HepG2 (cell line): Measurements from ENCODE around the gene TCF7L2. TPM values are rescaled to one million over a fixed set of nuclear protein-coding genes. Genes with fewer than 3 reads are reported as not detected.

Source experiments
- ATAC-seq: fragments of 200-7000 bp; cut with Tn5 transposase; 3 replicates; pipeline ENCODE4 v1.9.1; 2020; ENCODE audit warnings: mild to moderate bottlenecking, moderate library complexity
- BruUV-seq: library from RNA; stranded (reverse); fragments of 400-500 nt; replicated peaks from 2 replicates; lab custom pipeline; 2021; lab: Mats Ljungman, UMichigan
- CTCF ChIA-PET: fragments of 300-600 bp; formaldehyde crosslinking; extraction: SDS; loops from one replicate; lab custom pipeline; 2021; ENCODE audit warnings: low total read pairs, inconsistent platforms, low intra/inter-chr PET ratio; lab: Yijun Ruan, JAX
- POLR2A ChIA-PET: fragments of 350-600 bp; sonication (Branson Sonifier 250); formaldehyde crosslinking; loops from one replicate; lab custom pipeline; 2020; ENCODE audit warnings: antibody characterized with exemption, inconsistent platforms; lab: Yijun Ruan, JAX
- DNase-seq: peaks from one replicate; pipeline ENCODE4 v3.0.0-alpha.2; 2015; ENCODE audit warnings: low spot score
- FAIRE-seq: peaks from 3 replicates; lab custom pipeline; 2011; peaks lifted over from hg19 to GRCh38; lab: Jason Lieb, UNC
- H2AFZ ChIP-seq: one replicate; pipeline ENCODE4 v1.6.1; 2011; ENCODE audit warnings: low read length, inconsistent platforms
- H3K27ac ChIP-seq: fragments of 300-600 bp; 3 replicates; pipeline ENCODE4 v1.8.0; 2011; ENCODE audit warnings: mixed run types, mild to moderate bottlenecking, mixed read lengths, low read length, inconsistent platforms; ENCODE audit not compliant: insufficient read depth; ENCODE audit errors: extremely low read length
- H3K27me3 ChIP-seq, 2 experiments: fragments of 200-600 bp in 1 of 2; 2 replicates in 1 of 2; 3 replicates in 1 of 2; pipeline versions ENCODE4 v1.6.0 to v1.8.0; 2011; ENCODE audit warnings: low read length in 2 of 2, mild to moderate bottlenecking in 2 of 2, moderate library complexity in 2 of 2, inconsistent platforms in 1 of 2; ENCODE audit not compliant: insufficient read depth in 2 of 2, control insufficient read depth in 1 of 2
- H3K36me3 ChIP-seq, 2 experiments: fragments of 200-600 bp in 1 of 2; replicated peaks in 1 of 2; 2 replicates in 1 of 2; 3 replicates in 1 of 2; pipeline versions ENCODE4 v1.5.1 to v1.8.0; 2011; ENCODE audit warnings: low read length in 2 of 2, inconsistent platforms in 1 of 2; ENCODE audit not compliant: insufficient read depth in 2 of 2, control insufficient read depth in 1 of 2
- H3K4me1 ChIP-seq: 2 replicates; pipeline ENCODE4 v1.5.1; 2012; ENCODE audit warnings: low read length, inconsistent platforms; ENCODE audit not compliant: insufficient read depth
- H3K4me2 ChIP-seq: 2 replicates; pipeline ENCODE4 v1.6.0; 2011; ENCODE audit warnings: low read depth, low read length, inconsistent platforms
- H3K4me3 ChIP-seq, 3 experiments: fragments of 200-600 bp in 1 of 3; sonication (generic), shearing (Covaris generic) in 1 of 3; replicated peaks in 1 of 3; 2 replicates each; pipeline ENCODE4 v1.5.1; 2011 to 2016; ENCODE audit warnings: low read length in 3 of 3, inconsistent platforms in 2 of 3, low read depth in 2 of 3, mild to moderate bottlenecking in 2 of 3, control low read depth in 1 of 3, mixed read lengths in 1 of 3; ENCODE audit not compliant: insufficient read depth in 1 of 3
- H3K79me2 ChIP-seq: one replicate; pipeline ENCODE4 v1.6.1; 2011; ENCODE audit warnings: low read length, inconsistent platforms; ENCODE audit not compliant: insufficient read depth
- H3K9ac ChIP-seq: 2 replicates; pipeline ENCODE4 v1.6.0; 2011; ENCODE audit warnings: mild to moderate bottlenecking, low read depth, low read length, inconsistent platforms; ENCODE audit not compliant: insufficient read depth
- H3K9me3 ChIP-seq: 2 replicates; pipeline ENCODE4 v1.5.1; 2012; ENCODE audit warnings: mild to moderate bottlenecking, low read length
- H4K20me1 ChIP-seq: 2 replicates; pipeline ENCODE4 v1.6.0; 2011; ENCODE audit warnings: inconsistent platforms, mild to moderate bottlenecking, low read length, moderate library complexity; ENCODE audit not compliant: insufficient read depth
- AGO2 ChIP-seq: fragments of 200-400 bp; formaldehyde crosslinking; optimal IDR thresholded peaks from 2 replicates; pipeline ENCODE3; 2017; ENCODE audit warnings: mild to moderate bottlenecking, low read depth, low read length, moderate library complexity
- WGBS: methylation state at CpG from one replicate; pipeline ENCODE4 v1.1.6; 2017; ENCODE audit warnings: low lambda C conversion rate; 5-methylcytosine and 5-hydroxymethylcytosine counted together
- in situ Hi-C: cut with HindIII; loops from 2 replicates; pipeline ENCODE4 v1.10.0; 2017; ENCODE audit warnings: low pct_unique_long_range_greater_than_20kb; ENCODE audit not compliant: extremely low pct_ligation_motif_present
- intact Hi-C: fragments of 100-400 bp; cut with micrococcal nuclease; formaldehyde crosslinking; loops from one replicate; pipeline ENCODE4 v1.10.0; 2022; ENCODE audit not compliant: unreplicated experiment
- polyA plus RNA-seq, 8 experiments: library from polyadenylated mRNA; depleted of rRNA in 3 of 8; stranded (reverse) in 7 of 8; unstranded in 1 of 8; fragments of >200 nt; fragmentation: Illumina TruSeq in 4 of 8; extraction: Trizol in 4 of 8; gene quantifications; 2 replicates each; pipeline versions ENCODE4 v1.2.1 to v1.2.3, GENCODE V29; 2011 to 2016; ENCODE audit warnings: low read depth in 4 of 8, missing spikeins in 1 of 8, mixed read lengths in 1 of 8; ENCODE audit not compliant: insufficient read depth in 1 of 8
- total RNA-seq, 5 experiments: library from RNA; depleted of rRNA; stranded (reverse); fragments of >200 nt; fragmentation: Illumina TruSeq; extraction: Trizol; gene quantifications; 2 replicates each; pipeline ENCODE4 v1.2.3, GENCODE V29; 2016; ENCODE audit warnings: low read depth in 1 of 5
- TF ChIP-seq, protein P1 (sequence below): sonication (generic); formaldehyde crosslinking; IDR thresholded peaks from 2 replicates; pipeline ENCODE4 v1.4.0; 2020; ENCODE audit warnings: missing genetic modification reagents
- TF ChIP-seq, protein P2 (sequence below): sonication (generic); formaldehyde crosslinking; IDR thresholded peaks from 2 replicates; pipeline ENCODE4 v1.5.0; 2020; ENCODE audit warnings: mild to moderate bottlenecking, low read depth, missing genetic modification reagents, borderline replicate concordance

Gene TCF7L2
- total and polyA plus RNA-seq, 2 of the 13 experiments (the other 11 are each of a cell fraction or from before 2014, with no cell fraction given), result 3.9 to 13.7 TPM

DNA sequence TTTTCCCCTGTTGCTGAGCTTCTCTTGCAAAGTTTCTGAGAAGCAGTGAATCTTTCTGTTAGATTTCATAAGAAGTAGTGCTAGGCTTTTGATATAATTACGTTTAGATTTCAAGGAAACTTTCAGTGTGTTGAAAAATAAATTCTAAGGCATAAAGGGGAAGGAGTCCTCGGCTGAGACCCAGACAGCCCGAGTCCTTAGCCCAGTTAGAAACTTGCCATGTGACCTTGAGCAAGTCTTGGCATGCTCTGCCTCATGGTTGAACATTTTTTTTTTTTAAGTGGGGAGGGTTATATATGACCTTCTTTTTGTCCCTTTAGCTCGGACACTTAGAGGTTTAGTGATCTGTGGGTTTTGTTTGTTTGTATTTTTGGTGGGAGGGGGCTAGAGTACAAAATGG lies 117.5 kb downstream of the TCF7L2 start (continued):
- TF ChIP-seq, protein P1, sequence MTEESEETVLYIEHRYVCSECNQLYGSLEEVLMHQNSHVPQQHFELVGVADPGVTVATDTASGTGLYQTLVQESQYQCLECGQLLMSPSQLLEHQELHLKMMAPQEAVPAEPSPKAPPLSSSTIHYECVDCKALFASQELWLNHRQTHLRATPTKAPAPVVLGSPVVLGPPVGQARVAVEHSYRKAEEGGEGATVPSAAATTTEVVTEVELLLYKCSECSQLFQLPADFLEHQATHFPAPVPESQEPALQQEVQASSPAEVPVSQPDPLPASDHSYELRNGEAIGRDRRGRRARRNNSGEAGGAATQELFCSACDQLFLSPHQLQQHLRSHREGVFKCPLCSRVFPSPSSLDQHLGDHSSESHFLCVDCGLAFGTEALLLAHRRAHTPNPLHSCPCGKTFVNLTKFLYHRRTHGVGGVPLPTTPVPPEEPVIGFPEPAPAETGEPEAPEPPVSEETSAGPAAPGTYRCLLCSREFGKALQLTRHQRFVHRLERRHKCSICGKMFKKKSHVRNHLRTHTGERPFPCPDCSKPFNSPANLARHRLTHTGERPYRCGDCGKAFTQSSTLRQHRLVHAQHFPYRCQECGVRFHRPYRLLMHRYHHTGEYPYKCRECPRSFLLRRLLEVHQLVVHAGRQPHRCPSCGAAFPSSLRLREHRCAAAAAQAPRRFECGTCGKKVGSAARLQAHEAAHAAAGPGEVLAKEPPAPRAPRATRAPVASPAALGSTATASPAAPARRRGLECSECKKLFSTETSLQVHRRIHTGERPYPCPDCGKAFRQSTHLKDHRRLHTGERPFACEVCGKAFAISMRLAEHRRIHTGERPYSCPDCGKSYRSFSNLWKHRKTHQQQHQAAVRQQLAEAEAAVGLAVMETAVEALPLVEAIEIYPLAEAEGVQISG (CRISPR knock-in tag), result no peak

DNA sequence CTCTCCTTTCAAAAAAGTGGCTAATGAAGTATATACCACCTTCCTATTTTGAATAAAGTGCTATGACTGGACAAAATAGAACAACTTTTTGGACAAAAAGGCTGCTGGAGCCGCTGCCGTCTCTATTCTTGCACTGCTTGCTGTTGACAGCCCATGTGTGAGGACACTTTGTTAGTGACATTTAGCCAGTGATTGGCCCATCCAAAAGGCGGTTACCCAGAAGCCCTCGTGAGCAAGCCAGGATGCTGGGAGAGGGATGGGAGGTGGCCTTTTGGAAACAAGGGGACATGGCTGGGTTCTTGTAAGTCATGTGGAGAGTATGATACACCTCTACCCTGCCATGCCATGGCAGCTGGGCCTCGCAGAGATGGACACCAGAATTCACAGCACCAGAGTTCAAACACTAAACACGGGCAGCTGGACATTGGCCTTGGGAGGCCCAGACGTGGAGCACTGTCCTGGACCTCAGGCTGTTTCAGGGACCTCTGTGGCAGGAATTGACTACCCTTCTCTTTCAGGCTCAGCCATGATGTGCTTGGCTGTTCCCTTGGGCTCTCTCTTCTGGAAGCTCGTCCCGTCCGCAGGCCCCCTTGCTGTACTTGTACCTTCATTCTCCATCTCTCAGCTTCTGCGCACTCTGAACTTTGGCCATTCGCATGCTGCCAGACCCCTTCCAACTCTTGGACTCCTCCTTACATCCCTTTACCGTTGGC lies 118.3 kb downstream of the TCF7L2 start:
- Histone ChIP-seq H3K79me2 (peaks cover 55% of the 10 kb centered on the region), H4K20me1 (peaks cover 59% of the 10 kb centered on the region), H3K27me3 (no peaks in the 10 kb centered on the region), H3K27ac (no peak overlapping the region), H3K4me3 (no peak overlapping the region), H3K36me3 (peaks cover 2 to 30% of the 10 kb centered on the region in 2 experiments; a peak in 4 of 5 replicates), H3K9me3 (no peaks in the 10 kb centered on the region), H3K9ac (no peak overlapping the region), H2AFZ (no peak overlapping the region), H3K4me1 (peaks cover 62% of the 10 kb centered on the region), H3K4me2 (no peak overlapping the region)
- no peak for FAIRE-seq
- in situ Hi-C loops, result no loop called here
- no peak for ATAC-seq
- WGBS, result 97% methylated on average over 11 of the region's 13 CpGs
- no TSS peak for BruUV-seq
- ChIA-PET POLR2A (no interaction called here), CTCF (no interaction called here)
- TF ChIP-seq, protein P2, sequence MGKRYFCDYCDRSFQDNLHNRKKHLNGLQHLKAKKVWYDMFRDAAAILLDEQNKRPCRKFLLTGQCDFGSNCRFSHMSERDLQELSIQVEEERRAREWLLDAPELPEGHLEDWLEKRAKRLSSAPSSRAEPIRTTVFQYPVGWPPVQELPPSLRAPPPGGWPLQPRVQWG (CRISPR knock-in tag), result no peak
- TF ChIP-seq AGO2, result peak; percentile 5
- DNase-seq, result no peak
- intact Hi-C loops, result loop anchor here (10.0 kb wide), 1 partner anchor 114 kb away; the partner anchor contains the start of gene TCF7L2
